Right ventricle myocardium inferior (tissue), 1 donor: ENCODE data around the gene ZNF277. TPM values are rescaled to one million over a fixed set of nuclear protein-coding genes. Genes with fewer than 3 reads are reported as not detected.
"Not testable (repeated sequence)": the region's sequence is repeated elsewhere in the genome, so short reads cannot be mapped to it uniquely, and the experiment has no call there.

Experiments
- ATAC-seq: fragments of 200-7000 bp; cut with Tn5 transposase; one replicate; pipeline ENCODE4 v1.9.1; 2020; ENCODE audit warnings: mild to moderate bottlenecking, moderate library complexity
- DNase-seq: peaks from one replicate; pipeline ENCODE4 v3.0.0; 2021; ENCODE audit errors: missing footprints
- intact Hi-C: fragments of 100-400 bp; cut with DNase I; formaldehyde crosslinking; loops from one replicate; pipeline ENCODE4 v1.11.0; 2022
- total RNA-seq: library from RNA; stranded (reverse); fragmentation: NEBNext Ultra II Directional; extraction: Animal tissue kit (Norgen Biotek cat#: 25700); gene quantifications from one replicate; pipeline ENCODE4 v1.2.1, GENCODE V29; 2021
- donor health status: DM: no; HTN: yes; CAD: no; lungs with severe emphysema.

The ZNF277 gene
- total RNA-seq, 1 donor from 2014 or later: 15.7 TPM

GRCh38 chr7:112306903-112307302, 100.4 kb downstream of the ZNF277 start:
- ATAC-seq (no peak), DNase-seq (no peak)
- intact Hi-C loops: no loop called here

- intact Hi-C loops: no loop called here
- no peak for ATAC-seq
- DNase-seq: no peak
These were observed 101.0 kb downstream of the ZNF277 start for GRCh38 chr7:112307506-112307905.

GRCh38 chr7:112308974-112309373, 102.5 kb downstream of the ZNF277 start:
- ATAC-seq (no peak), DNase-seq (no peak)
- intact Hi-C loops: no loop called here

GRCh38 chr7:112316803-112317202, 110.3 kb downstream of the ZNF277 start:
- DNase-seq, intact Hi-C loops, ATAC-seq: not testable (repeated sequence)

- DNase-seq (no peak), ATAC-seq (no peak)
- intact Hi-C loops: no loop called here
These were observed 115.6 kb downstream of the ZNF277 start for GRCh38 chr7:112322070-112322469.

GRCh38 chr7:112327566-112327965, 121.1 kb downstream of the ZNF277 start:
- ATAC-seq: no peak
- intact Hi-C loops: no loop called here
- DNase-seq: no peak

GRCh38 chr7:112331492-112331891, 125.0 kb downstream of the ZNF277 start:
- intact Hi-C loops: no loop called here
- ATAC-seq (no peak), DNase-seq (no peak)

GRCh38 chr7:112334366-112334765, 127.9 kb downstream of the ZNF277 start:
- no peak for DNase-seq
- intact Hi-C loops: no loop called here
- ATAC-seq: no peak

- ATAC-seq (no peak), DNase-seq (no peak)
- intact Hi-C loops: no loop called here
These were observed 129.8 kb downstream of the ZNF277 start for GRCh38 chr7:112336261-112336660.

GRCh38 chr7:112336936-112337576, 130.6 kb downstream of the ZNF277 start:
- DNase-seq (no peak), ATAC-seq (no peak)
- intact Hi-C loops: no loop called here

- intact Hi-C loops: no loop called here
- DNase-seq (no peak), ATAC-seq (no peak)
These were observed 131.4 kb downstream of the ZNF277 start for GRCh38 chr7:112337892-112338291.

GRCh38 chr7:112338786-112339185, 132.3 kb downstream of the ZNF277 start:
- ATAC-seq: no peak
- no peak for DNase-seq
- intact Hi-C loops: no loop called here

GRCh38 chr7:112341464-112341863, 135.0 kb downstream of the ZNF277 start:
- intact Hi-C loops: no loop called here
- DNase-seq: no peak
- ATAC-seq: no peak

- ATAC-seq: no peak
- intact Hi-C loops: no loop called here
- DNase-seq: no peak
These were observed 140.0 kb downstream of the ZNF277 start for GRCh38 chr7:112346381-112347060.

- intact Hi-C loops: no loop called here
- no peak for DNase-seq
- ATAC-seq: peak; percentile 57
These were observed 140.6 kb downstream of the ZNF277 start for GRCh38 chr7:112347088-112347487.

- no peak for ATAC-seq
- intact Hi-C loops: no loop called here
- DNase-seq: no peak
These were observed 144.1 kb downstream of the ZNF277 start for GRCh38 chr7:112350585-112350984.

- intact Hi-C loops: no loop called here
- ATAC-seq: no peak
- DNase-seq: no peak
These were observed 150.1 kb downstream of the ZNF277 start for GRCh38 chr7:112356596-112356995.

GRCh38 chr7:112357136-112357535, 150.6 kb downstream of the ZNF277 start:
- no peak for ATAC-seq
- DNase-seq: no peak
- intact Hi-C loops: no loop called here

- no peak for DNase-seq
- ATAC-seq: no peak
- intact Hi-C loops: no loop called here
These were observed 152.0 kb downstream of the ZNF277 start for GRCh38 chr7:112358513-112358912.

- ATAC-seq: no peak
- DNase-seq: no peak
- intact Hi-C loops: no loop called here
These were observed 152.6 kb downstream of the ZNF277 start for GRCh38 chr7:112359086-112359485.

- ATAC-seq (no peak), DNase-seq (no peak)
- intact Hi-C loops: no loop called here
These were observed 154.2 kb downstream of the ZNF277 start for GRCh38 chr7:112360681-112361080.
